Adipose tissue (tissue), 3 donors: Measurements from ENCODE around the gene SNRPD2. TPM values are rescaled to one million over a fixed set of nuclear protein-coding genes. Genes with fewer than 3 reads are reported as not detected.
"Not testable (repeated sequence)": the region's sequence is repeated elsewhere in the genome, so short reads cannot be mapped to it uniquely, and the experiment has no call there.

Source experiments
- H3K27ac ChIP-seq: one replicate; pipeline ENCODE4 v1.5.1; 2013; ENCODE audit warnings: low read depth, low read length
- WGBS, 3 donors: extraction: QIAGEN DNeasy Blood & Tissue Kit; methylation state at CpG; one replicate each; pipeline ENCODE4 v1.1.7; 2013; 5-methylcytosine and 5-hydroxymethylcytosine counted together
- polyA plus RNA-seq, 3 donors: library from polyadenylated mRNA; stranded (reverse); fragments of 200-250 nt; gene quantifications; one replicate each; pipeline ENCODE4 v1.2.3, GENCODE V29; 2013
- donor health status: healthy with polysubstance abuse.
- donor health status: Bipolar disorder and iron deficiency.
- donor health status: healthy.

The SNRPD2 gene
- 100 to 1,000 TPM; 175 to 370 (median 310) TPM for polyA plus RNA-seq

DNA sequence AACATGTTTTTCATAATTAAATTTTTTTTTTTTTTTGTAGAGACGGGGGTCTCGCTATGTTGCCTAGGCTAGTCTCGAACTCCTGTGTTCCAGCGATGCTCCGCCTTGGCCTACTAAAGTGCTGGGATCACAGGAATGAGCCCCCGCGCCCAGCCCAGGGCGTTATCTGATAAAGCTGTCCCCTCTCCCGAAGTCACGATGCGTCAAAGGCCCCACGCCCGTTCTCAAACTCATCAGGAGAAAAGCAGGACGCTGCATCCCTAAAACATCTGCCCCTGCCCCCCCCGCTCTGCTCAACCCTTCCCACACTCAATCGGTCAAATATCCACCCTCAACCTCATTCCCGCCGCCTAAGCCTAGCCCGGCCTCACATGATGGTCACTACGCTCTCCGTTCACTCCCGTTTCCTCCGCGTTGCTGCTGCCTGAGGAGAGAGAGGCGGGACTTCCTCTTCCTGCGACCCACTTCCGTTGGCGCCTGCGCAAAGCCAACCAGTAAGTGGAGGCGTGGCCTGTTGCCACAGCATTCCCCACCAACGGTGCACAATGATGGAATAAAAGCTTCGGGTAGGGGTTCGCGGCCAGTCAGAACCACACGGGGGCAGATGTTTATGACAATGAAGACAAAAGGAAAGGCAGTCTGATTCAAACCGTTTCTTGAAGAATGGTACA is at the start of gene SNRPD2:
Gene SNRPD2 (minus strand): TSS at position 438 of the 671 bp plus-strand sequence. CDS start 65 bp downstream, at position 373.
- WGBS, 3 donors, result 0 to 1% (median 1%) methylated on average over 36 of the region's 36 CpGs
- peak within 1 kb of the TSS; percentile 51 for H3K27ac ChIP-seq

DNA sequence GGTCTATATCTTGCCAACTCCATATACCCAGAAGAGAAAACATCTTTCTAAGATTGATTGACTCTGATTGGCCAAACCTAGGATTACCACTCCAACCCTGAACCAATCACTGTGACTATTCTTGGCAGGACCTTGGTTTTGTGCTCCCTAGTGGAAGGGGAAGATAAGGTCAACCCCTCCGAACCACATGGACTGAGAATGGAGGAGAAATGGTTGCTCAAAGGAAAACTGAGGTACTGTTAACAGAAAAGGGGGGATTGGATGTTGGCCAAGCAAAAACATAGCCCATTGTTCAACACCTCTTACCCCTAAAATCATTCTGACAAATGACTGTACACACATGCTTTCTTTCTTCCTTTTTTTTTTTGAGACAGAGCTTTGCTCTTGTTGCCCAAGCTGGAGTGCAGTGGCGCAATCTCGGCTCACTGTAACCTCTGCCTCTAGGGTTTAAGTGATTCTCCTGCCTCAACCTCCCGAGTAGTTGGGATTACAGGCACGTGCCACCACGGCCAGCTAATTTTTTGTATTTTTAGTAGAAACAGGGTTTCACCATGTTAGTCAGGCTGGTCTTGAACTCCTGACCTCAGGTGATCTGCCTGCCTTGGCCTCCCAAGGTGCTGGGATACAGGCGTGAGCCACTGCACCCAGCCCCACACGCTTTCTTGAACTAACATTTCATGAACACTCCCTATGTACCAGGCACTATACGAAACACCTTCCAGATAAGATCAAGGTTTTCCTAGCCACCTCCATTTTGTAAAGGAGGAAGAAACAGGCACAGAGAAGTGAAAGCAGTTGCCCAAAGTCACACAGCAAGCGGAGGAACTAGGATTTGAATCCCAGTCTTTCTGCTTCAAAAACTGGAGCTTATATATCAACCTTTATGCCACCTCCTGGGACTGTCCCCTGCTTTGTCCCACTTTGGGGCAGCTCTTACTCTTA is 48.0 kb upstream of the SNRPD2 start:
- 72 to 82% (median 73%) methylated on average over 10 of the region's 10 CpGs for WGBS, 3 donors
- H3K27ac ChIP-seq, result no peak overlapping the region

DNA sequence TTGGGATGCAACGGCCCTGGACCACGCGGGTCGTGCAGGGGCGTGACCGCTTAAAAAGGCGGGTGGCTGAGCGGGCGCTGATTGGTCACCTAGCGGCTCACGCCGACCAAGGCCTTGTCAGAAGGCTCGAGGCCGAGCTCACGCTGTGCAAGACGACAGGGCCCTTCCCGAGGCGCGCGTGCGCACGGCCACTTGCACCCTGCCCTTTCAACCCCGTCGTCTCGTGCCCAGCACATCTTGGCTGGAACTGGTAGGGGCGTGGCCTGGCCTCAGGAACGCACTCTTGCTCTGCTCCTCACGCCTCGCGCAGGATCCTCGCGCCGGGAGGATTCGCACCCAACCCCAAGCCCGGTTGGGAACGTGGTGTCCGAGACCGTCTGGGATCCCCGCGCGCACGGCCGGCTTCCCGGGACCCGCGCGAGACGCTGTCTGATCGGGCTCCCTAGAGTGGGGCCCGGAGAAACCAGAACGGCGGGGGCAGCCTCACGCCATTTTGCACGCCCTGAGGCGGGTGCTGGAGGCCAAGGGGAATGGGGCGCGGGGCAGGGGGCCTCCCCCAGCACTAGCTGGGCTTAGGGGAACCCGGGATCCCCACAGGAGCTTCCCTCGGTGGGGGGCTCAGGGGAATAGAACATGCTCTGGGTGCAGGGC is 41.5 kb upstream of the SNRPD2 start, which contains the start of gene MEIOSIN:
Gene MEIOSIN (plus strand): TSS at position 280 of the 651 bp plus-strand sequence. CDS start 1,938 bp downstream, outside the sequence.
- H3K27ac ChIP-seq, result no peak within 1 kb of the TSS
- WGBS, 3 donors, result 91 to 94% (median 94%) methylated on average over 59 of the region's 59 CpGs

DNA sequence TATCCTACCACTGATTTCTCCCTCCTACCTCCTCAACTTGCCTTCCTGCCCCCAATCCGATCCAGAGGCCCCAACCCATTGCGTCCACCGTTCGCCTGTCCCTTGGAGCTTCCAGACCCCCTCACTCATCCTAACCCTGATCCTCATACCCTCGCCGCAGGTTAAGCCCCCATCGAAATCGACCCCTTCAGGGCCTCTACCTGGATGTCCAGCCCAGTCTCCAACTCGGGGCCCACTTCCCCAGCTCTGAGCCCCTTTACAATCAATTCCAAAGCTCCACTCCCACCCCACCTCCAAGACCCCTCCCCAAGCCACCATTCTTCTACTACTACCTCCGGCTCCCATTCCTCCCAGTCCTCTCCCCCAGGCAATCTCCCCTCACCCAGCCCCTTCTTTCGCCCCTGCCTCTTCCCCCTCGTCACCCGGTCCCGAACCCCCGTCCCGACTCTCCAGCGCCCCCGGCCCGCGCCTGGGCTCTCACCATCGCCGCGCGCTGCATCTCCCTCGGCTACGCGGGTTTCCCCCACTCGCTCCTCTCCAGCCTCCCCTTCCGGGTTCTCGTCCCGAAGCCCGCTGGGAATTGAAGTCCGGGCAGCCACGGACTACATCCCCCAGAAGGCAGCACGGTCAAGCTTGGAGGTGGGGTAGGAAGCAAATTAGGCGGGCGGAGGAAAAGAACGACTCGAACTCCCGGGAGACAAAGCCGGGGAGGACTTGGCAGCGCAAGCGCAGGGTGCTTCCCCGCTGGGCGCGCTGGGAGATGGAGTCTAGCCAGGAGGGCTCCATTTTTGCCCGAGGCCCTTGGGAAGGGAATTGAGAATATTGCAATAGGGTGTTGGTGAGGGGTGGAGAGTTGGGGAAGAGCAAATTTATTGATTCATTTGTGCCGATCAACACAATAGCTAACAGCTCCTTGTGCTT is 38.9 kb upstream of the SNRPD2 start, which contains the start of gene FBXO46:
Gene FBXO46 (minus strand): TSS at position 529 of the 921 bp plus-strand sequence. CDS start 17,401 bp downstream, outside the sequence.
- H3K27ac ChIP-seq, result no peak within 1 kb of the TSS
- WGBS, 3 donors, result 0 to 1% (median 1%) methylated on average over 48 of the region's 48 CpGs

DNA sequence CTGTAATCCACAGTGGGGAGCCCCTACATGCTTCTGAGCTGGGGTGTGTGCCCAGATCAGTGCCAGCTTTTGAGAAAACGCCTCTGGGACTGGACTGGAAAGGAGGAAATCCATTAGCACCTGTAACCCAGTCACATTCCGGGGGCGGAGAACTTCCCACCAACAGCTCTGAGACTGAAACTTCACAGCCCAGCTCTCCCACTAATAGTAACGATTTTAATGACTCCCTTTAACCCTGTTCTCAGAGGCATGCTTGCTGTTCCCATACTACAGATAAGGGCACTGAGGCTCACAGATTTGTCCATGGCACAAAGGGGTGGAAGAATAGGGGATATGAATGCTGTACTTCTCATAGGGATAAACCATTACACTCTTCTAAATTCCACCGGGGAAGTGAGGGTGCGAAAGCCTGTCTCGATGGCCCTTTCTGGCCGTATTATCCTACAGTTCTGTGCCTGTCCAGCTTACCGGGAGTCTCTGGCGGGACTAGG is 38.1 kb upstream of the SNRPD2 start:
- 6 to 18% (median 14%) methylated on average over 10 of the region's 10 CpGs for WGBS, 3 donors
- H3K27ac ChIP-seq, result no peak overlapping the region

DNA sequence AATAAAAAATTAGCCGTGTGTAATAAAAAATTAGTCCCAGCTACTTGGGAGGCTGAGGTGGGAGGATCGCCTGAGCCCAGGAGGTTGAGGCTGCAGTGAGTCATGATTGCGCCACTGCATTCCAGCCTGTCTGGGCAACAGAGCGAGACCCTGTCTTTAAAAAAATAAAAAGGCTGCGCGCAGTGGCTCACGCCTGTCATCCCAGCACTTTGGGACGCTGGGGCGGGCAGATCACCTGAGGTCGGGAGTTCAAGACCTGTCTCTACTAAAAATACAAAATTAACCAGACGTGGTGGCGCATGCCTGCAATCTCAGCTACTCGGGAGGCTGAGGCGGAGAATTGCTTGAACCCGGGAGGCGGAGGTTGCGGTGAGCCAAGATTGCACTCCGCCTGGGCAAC is 36.9 kb upstream of the SNRPD2 start:
- not testable (repeated sequence) for H3K27ac ChIP-seq
- WGBS, 3 donors, result 94 to 98% (median 95%) methylated on average over 18 of the region's 18 CpGs

DNA sequence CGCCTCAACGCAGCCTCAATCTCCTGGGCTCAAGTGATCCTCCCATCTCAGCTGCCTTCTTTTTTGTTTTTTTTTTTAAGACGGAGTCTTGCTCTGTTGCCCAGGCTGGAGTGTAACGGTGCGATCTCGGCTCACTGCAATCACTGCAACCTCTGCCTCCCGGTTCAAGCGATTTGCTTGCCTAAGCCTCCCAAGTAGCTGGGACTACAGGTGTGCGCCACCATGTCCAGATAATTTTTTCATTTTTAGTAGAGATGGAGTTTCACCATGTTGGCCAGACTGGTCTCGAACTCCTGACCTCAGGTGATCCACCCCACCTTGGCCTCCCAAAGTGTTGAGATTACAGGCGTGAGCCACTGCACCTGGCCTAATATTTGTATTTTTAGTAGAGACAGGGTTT is 28.3 kb upstream of the SNRPD2 start:
- not testable (repeated sequence) for H3K27ac ChIP-seq
- WGBS, 3 donors, result 92 to 98% (median 98%) methylated on average over 11 of the region's 11 CpGs

DNA sequence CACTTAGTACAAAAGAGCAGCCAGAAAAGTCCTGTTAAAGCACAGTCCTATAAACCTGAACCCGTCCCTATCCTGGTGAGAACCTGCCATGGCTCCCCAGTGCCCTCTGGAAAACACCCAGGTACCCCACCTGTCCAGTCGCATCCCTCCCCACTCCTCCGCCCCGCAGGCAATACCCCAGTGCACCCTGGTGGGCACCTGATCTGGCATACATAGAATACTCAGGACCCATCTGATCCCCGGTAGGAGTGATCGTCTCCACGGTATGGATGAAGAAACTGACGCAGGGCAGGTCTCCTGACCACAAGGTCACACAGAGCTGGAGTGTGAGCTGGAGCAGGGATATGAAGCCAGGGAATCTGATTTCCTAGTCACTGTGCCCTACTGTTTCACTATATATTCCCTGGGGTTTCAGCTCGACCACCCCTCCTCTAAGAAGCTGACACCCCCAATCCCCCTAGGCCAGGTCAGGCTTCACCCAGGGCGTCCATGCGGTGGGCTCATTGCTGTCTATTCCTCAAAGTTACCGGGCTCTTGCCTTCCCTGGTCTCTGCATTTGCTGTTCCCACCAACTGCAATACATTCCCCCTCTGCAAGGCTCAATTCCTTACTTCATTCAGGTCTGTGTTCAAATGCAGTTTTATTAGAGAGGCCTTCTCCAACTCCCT is 26.4 kb upstream of the SNRPD2 start:
- peak overlapping the region; percentile 59 for H3K27ac ChIP-seq
- 43 to 63% (median 53%) methylated on average over 12 of the region's 12 CpGs for WGBS, 3 donors

DNA sequence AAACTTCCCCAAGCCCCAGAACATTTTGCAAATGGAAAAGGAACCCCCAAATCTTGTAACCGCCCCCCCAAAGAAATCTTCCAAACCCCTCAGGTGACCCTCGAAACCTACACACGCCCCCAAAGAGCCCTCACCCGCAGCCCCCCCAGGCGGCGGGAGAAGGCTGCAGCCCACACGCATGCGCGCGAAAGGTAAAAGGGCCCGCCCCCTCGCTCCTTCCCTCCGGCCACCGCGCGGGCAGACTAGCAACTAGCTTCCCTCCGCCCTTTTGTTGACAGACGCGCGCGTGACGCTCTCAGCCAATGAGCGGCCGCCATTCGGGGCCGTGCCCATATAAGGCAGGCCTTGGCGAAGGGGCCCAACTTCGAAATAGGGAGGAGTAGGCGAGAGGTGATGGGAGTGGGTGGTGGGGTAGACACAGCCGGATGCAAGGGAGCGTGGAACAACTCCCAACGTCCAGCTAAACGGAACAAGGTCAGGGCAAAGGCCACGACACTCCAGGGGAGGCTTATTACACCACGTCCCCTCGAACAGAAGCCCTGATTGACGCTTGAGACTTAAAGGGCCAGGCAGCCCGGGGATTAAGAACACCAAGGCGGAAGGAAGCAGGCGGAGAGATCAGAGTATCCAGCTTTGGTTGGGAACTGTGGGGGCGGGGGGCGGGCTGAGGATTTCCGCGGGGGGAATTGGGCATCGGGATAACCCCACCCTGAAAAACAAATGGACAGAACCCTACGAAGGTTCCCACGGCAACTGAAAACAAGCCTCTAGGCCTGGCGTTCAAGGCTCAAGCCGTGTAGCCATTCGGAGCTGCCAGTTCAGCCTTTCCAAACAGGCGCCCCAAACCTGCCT is 25.6 kb upstream of the SNRPD2 start:
- 0 to 1% (median 0%) methylated on average over 48 to 51 of the region's 51 CpGs for WGBS, 3 donors
- peak overlapping the region; percentile 34 for H3K27ac ChIP-seq

DNA sequence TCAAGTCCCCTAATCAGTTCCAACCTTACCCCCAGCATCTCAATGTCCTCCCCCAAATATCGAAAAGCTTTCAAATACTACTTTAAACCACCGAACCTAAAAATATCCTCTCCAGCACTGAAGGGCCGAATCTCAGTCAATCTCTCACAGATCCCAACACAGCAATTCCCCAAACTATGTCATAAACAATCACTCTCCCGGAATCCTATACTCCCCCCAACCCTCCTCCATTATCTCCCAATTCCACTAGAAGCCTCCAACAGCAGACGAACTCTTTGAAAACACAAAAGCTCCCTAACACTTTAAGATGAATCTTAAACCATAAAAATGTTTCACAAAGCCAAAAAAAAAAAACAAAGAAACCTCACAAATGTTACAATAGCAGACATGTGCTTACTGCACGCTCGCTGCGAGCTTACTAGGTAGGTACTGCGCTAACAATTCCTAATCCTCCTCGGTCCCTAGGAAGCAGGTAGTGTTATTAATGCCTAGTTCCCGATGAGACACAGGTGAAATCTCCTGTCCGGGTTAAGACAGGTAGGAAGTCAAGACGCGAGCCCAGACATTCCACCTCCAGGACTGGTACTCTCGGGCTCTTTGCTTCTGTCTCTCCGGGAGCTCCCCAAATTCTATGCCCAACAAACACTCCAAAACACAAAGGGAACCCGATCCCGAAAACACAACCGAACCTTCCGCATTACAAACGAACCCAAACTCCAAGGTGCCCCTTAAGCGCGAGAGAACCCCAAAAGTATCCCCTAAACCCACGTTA is 24.8 kb upstream of the SNRPD2 start:
- WGBS, 3 donors, result 1 to 3% (median 2%) methylated on average over 24 of the region's 24 CpGs
- H3K27ac ChIP-seq, result no peak overlapping the region

DNA sequence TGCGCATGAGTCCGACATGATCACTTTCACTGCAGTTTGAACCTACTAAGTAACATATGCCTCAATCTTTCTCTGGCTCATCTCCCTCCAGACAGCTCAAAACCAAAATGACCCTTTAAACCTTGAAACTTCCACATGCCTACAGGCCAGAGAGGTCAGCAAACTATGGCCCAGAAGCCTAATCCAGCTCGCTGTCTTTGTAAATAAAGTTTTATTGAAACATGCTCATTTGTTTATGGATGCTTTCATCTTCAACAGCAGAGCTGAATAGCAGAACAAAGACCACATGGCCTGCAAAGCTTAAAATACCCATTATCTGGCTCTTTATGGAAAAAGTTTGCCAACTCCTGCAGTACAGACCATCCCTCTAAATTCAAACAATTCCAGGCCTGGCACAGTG is 23.4 kb upstream of the SNRPD2 start:
- 90 to 97% (median 91%) methylated on average over 3 of the region's 3 CpGs for WGBS, 3 donors
- no peak overlapping the region for H3K27ac ChIP-seq

DNA sequence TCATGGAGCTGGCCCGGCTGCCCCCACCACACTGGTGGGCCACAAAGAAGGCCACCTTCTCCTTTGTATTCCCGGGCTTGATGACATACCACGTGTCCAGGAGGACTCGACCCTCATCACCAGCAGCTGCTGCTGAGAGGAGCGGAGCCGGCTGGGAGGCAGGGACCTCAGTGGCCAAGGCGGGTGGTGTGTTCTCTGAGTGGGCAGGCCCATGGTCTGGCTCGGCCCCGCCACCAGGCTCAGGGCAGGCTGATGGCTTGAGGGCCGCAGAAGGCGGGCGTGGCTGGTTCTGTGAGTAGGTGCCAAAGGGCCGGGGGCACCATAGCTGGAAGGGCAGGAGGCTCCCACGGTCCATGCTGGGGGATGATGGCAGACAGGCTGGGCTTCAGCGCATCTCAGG is 21.4 kb upstream of the SNRPD2 start:
- 92 to 93% (median 92%) methylated on average over 15 of the region's 15 CpGs for WGBS, 3 donors

DNA sequence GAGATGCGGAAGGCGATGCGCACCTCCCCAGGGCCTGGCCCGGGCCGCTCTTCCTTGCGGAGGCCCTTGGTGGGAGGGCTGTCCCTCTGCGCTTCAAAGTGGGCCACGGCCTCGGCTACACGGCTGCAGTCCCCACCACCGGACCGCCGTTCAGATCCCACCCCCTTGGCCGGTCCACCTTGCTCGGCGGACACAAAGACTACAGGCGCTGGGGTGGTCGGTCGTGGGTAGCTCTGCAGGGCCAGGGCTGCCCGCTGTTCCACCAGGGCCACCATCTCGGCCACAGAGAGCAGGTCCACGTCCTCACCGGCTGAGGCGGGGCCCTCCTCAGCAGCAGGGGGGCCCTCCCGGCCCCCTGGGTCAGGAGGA is 20.9 kb upstream of the SNRPD2 start:
- H3K27ac ChIP-seq, result no peak overlapping the region
- 94 to 96% (median 96%) methylated on average over 10 to 25 of the region's 25 CpGs for WGBS, 3 donors

More for the DNA sequence above, 21.4 kb upstream of the SNRPD2 start:
- H3K27ac ChIP-seq, result no peak overlapping the region

DNA sequence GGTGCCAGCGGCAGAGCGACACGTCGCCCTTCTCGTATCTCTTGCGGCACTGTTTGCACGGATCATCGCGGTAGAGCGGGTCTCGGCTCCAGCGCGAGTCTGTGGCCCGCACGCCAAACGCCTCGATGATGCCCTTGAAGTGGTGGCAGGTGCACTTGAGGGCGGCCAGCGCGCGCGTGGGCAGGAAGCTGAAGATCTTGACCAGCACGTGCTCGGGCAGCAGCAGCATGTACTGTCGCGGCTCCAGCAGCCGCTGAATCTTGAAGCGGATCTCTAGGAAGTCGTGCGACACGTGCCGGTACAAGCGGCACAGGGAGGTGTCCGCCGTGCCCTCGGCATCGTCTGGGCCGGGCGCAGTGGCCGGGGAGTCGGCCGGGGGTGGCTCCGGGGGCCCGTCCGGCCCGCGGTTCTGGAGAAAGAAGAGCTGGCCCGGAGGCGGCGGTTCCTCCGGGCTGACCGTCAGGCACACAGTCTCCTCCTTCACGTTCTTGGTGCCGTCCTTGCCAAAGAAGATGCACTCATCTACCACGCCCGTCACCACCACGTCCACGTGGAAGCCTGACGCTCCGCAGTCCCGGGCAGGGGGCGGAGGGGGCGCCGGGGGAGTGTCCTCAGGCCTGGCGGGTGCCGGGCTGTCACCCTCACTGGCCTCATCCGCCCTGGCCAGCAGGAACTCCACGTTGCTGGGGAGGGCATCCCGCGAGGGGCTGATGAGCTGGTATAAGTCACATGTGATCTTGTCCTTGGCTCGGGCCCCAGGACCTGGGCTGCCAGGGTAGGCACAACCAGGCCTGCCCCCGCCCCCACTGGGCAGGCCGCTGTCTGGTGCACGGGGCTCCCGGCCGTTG is 20.3 kb upstream of the SNRPD2 start:
- 94 to 95% (median 94%) methylated on average over 73 to 76 of the region's 76 CpGs for WGBS, 3 donors
- H3K27ac ChIP-seq, result no peak overlapping the region
